Lower lobe of right lung (tissue), 2 donors: ENCODE results near the gene SPATA25. TPM values are rescaled to one million over a fixed set of nuclear protein-coding genes. Genes with fewer than 3 reads are reported as not detected.

Experiments used
- ATAC-seq, 2 donors: fragments of 200-7000 bp; cut with Tn5 transposase; one replicate each; pipeline ENCODE4 v1.9.1; 2020 to 2022; ENCODE audit warnings: mild to moderate bottlenecking in 2 of 2, moderate library complexity in 2 of 2
- DNase-seq: peaks from one replicate; pipeline ENCODE4 v3.0.0-alpha.2; 2020
- H3K27ac ChIP-seq: fragments of 200-600 bp; one replicate; pipeline ENCODE4 v1.8.0; 2022
- H3K27me3 ChIP-seq: fragments of 200-600 bp; one replicate; pipeline ENCODE4 v1.8.0; 2022; ENCODE audit warnings: low read depth
- H3K36me3 ChIP-seq: fragments of 200-600 bp; one replicate; pipeline ENCODE4 v1.8.0; 2022; ENCODE audit warnings: mild to moderate bottlenecking
- H3K4me1 ChIP-seq: fragments of 200-600 bp; one replicate; pipeline ENCODE4 v1.8.0; 2022
- H3K4me3 ChIP-seq: fragments of 200-600 bp; one replicate; pipeline ENCODE4 v1.8.0; 2022; ENCODE audit warnings: mild to moderate bottlenecking
- H3K9me3 ChIP-seq: fragments of 200-600 bp; one replicate; pipeline ENCODE4 v1.8.0; 2022
- intact Hi-C: fragments of 100-400 bp; cut with DNase I; formaldehyde crosslinking; loops from one replicate; pipeline ENCODE4 v1.11.0; 2022
- total RNA-seq: library from RNA; stranded (reverse); fragmentation: NEBNext Ultra II Directional; extraction: Animal tissue kit (Norgen Biotek cat#: 25700); gene quantifications from one replicate; pipeline ENCODE4 v1.2.1, GENCODE V29; 2021
- TF ChIP-seq, protein P1 (sequence below): fragments of 200-600 bp; IDR thresholded peaks from one replicate; pipeline ENCODE4 v1.8.0; 2022; ENCODE audit warnings: antibody characterized with exemption, mild to moderate bottlenecking
- donor health status: DM: no; HTN: yes; CAD: no; lungs with severe emphysema.

Gene SPATA25
- total RNA-seq, 1 donor from 2014 or later = 1.1 TPM

- intact Hi-C loops = no loop called here
- peak within 1 kb of the TSS; percentile 82 for H3K27ac ChIP-seq
- DNase-seq = peak; percentile 95
- H3K4me3 ChIP-seq = peak within 1 kb of the TSS; percentile 99
- H3K4me1 ChIP-seq = peaks cover 34% of the 10 kb centered on the region
- no peaks in the 10 kb centered on the region for H3K27me3 ChIP-seq
- TF ChIP-seq, protein P1, sequence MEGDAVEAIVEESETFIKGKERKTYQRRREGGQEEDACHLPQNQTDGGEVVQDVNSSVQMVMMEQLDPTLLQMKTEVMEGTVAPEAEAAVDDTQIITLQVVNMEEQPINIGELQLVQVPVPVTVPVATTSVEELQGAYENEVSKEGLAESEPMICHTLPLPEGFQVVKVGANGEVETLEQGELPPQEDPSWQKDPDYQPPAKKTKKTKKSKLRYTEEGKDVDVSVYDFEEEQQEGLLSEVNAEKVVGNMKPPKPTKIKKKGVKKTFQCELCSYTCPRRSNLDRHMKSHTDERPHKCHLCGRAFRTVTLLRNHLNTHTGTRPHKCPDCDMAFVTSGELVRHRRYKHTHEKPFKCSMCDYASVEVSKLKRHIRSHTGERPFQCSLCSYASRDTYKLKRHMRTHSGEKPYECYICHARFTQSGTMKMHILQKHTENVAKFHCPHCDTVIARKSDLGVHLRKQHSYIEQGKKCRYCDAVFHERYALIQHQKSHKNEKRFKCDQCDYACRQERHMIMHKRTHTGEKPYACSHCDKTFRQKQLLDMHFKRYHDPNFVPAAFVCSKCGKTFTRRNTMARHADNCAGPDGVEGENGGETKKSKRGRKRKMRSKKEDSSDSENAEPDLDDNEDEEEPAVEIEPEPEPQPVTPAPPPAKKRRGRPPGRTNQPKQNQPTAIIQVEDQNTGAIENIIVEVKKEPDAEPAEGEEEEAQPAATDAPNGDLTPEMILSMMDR = no peak
- ATAC-seq = peak; percentile 92 to 96
- no peaks in the 10 kb centered on the region for H3K9me3 ChIP-seq
- H3K36me3 ChIP-seq = peaks cover 52% of the 10 kb centered on the region
Observed at GRCh38 chr20:45890985-45891983, 3.9 kb upstream of the SPATA25 start, which contains the start of the genes CTSA and NEURL2. Gene CTSA, plus strand, starts transcription at chr20:45891335. Its CDS starts 234 bp downstream, at chr20:45891569. Gene NEURL2, minus strand, starts transcription at chr20:45891208. Its CDS starts 217 bp downstream, at chr20:45890991.

- Histone ChIP-seq H3K27me3 (no peaks in the 10 kb centered on the region), H3K4me3 (peak overlapping the region; percentile 99), H3K36me3 (peaks cover 52% of the 10 kb centered on the region), H3K4me1 (peaks cover 34% of the 10 kb centered on the region), H3K27ac (peak overlapping the region; percentile 82), H3K9me3 (no peaks in the 10 kb centered on the region)
- DNase-seq = peak; percentile 88
- intact Hi-C loops = no loop called here
- ATAC-seq = peak; percentile 88 to 90
- TF ChIP-seq, protein P1 = peak; percentile 73
Observed at GRCh38 chr20:45890077-45890984, 2.9 kb upstream of the SPATA25 start.

DNA sequence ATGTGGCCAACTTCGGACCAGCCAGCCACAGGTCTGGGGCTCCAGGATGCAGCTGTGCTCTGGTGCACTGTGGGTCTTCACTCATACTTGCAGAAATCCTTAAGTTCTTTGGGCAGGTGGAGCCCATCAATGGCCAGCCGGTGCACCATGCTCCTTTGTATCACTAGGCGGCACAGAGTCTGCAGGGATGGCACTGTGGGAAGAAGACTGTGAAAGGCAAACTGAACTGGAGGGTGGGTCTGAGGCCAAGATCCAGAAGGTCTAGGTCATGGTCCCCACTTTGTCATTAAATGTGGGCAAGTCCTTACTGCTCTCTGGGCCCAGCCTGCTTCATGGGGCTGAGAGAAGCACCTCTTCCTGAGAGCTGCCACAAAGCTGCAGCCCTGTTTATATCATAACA, 1.3 kb upstream of the SPATA25 start:
- Histone ChIP-seq H3K4me3 (no peak overlapping the region), H3K4me1 (peaks cover 33% of the 10 kb centered on the region), H3K27ac (no peak overlapping the region), H3K27me3 (no peaks in the 10 kb centered on the region), H3K9me3 (no peaks in the 10 kb centered on the region), H3K36me3 (peaks cover 48% of the 10 kb centered on the region)
- ATAC-seq (no peak), DNase-seq (no peak)
- intact Hi-C loops = no loop called here
- TF ChIP-seq, protein P1 = no peak

GRCh38 chr20:45886590-45887345, 654 bp downstream of the SPATA25 start:
- peaks cover 49% of the 10 kb centered on the region for H3K36me3 ChIP-seq
- H3K27ac ChIP-seq = no peak overlapping the region
- no peaks in the 10 kb centered on the region for H3K27me3 ChIP-seq
- peaks cover 19% of the 10 kb centered on the region for H3K4me1 ChIP-seq
- no peak overlapping the region for H3K4me3 ChIP-seq
- ATAC-seq (no peak), DNase-seq (no peak)
- intact Hi-C loops = no loop called here
- TF ChIP-seq, protein P1 = no peak
- H3K9me3 ChIP-seq = no peaks in the 10 kb centered on the region
